Measurements from ENCODE around the gene MAB21L4. TPM values are rescaled to one million over a fixed set of nuclear protein-coding genes. Genes with fewer than 3 reads are reported as not detected.

MAB21L4 gene
- total RNA-seq, 2 experiments from 2014 or later: not detected

DNA sequence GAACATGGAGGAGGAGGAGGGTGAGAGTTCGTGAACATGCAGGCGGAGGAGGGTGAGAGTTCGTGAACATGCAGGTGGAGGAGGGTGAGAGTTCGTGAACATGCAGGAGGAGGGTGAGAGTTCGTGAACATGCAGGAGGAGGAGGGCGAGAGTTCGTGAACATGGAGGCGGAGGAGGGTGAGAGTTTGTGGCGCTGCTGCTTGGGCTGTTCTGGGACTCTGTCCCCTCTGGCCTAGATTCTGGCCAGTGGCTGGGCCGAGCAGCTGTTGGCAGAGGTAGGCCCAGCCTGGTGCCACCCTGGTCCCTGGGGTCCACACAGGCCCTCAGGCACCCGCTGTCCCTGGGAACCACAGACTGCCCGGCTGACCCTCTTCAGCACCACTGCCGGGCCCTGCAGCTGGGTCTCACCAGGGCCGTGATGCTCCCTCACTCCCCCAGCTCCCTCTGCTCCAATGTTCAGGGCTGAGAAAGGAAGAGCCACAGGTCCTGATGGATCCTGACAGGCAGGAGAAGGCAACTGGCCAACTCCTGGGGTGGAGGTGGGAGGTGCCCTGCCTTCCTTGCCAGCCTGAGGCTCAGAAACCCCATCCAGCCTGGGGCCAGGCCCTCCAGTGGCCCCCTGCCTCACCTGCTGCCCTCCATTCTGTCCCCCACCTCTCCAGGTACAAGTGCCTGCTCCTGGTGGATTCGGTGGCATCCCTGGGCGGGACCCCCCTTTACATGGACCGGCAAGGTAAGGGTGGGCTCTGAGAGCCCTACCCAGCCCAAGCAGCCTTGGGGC is 23.4 kb downstream of the MAB21L4 start:
- no peaks in the 10 kb centered on the region for H3K4me1 ChIP-seq (ENCODE audit: insufficient read depth, low read length, poor library complexity, severe bottlenecking)
- POLR2A ChIA-PET: interaction anchor here (0.6 kb wide), 1 partner anchor 1188 kb away, joined by 3 read pairs; no protein-coding TSS in a partner anchor
- no peak overlapping the region for H2AFZ ChIP-seq (ENCODE audit: low read length)
- H3K4me3 ChIP-seq (ENCODE audit: low read depth, low read length, poor library complexity, severe bottlenecking): no peak overlapping the region
- H3K9me2 ChIP-seq (ENCODE audit: insufficient read depth, low read length): no peaks in the 10 kb centered on the region
- intact Hi-C loops (cut with micrococcal nuclease; ENCODE audit: unreplicated experiment): no loop called here
- no peaks in the 10 kb centered on the region for H3K36me3 ChIP-seq (ENCODE audit: insufficient read depth, low read length)
- CTCF ChIA-PET (ENCODE audit: unreplicated experiment): no interaction called here
- DNase-seq (ENCODE audit: low spot score): no peak
- BruUV-seq (replicated peaks): no TSS peak
- no peaks in the 10 kb centered on the region for H3K79me2 ChIP-seq (ENCODE audit: insufficient read depth, low read depth, low read length)
- no peaks in the 10 kb centered on the region for H4K20me1 ChIP-seq (ENCODE audit: insufficient read depth, low read length)
- H3K4me2 ChIP-seq (ENCODE audit: low read length): no peak overlapping the region
- TF ChIP-seq EZH2phosphoT487 (IDR thresholded peaks at IDR 0.05; ENCODE audit: borderline replicate concordance, low read depth, low read length) (no peak), CTCF (conservative IDR thresholded peaks at IDR 0.05; ENCODE audit: low read length) (no peak)
- no peaks in the 10 kb centered on the region for H3K9me3 ChIP-seq (ENCODE audit: low read length)
- no peak overlapping the region for H3K27ac ChIP-seq (ENCODE audit: low read depth, low read length, poor library complexity, severe bottlenecking)

GRCh38 chr2:240871071-240871958 is 24.6 kb downstream of the MAB21L4 start:
- Histone ChIP-seq H3K79me2 (ENCODE audit: insufficient read depth, low read depth, low read length) (no peaks in the 10 kb centered on the region), H2AFZ (ENCODE audit: low read length) (no peak overlapping the region), H3K4me2 (ENCODE audit: low read length) (no peak overlapping the region), H3K9me2 (ENCODE audit: insufficient read depth, low read length) (no peaks in the 10 kb centered on the region), H3K4me3 (ENCODE audit: low read depth, low read length, poor library complexity, severe bottlenecking) (no peak overlapping the region), H3K9me3 (ENCODE audit: low read length) (no peaks in the 10 kb centered on the region), H3K27ac (ENCODE audit: low read depth, low read length, poor library complexity, severe bottlenecking) (no peak overlapping the region), H3K36me3 (ENCODE audit: insufficient read depth, low read length) (no peaks in the 10 kb centered on the region), H3K4me1 (ENCODE audit: insufficient read depth, low read length, poor library complexity, severe bottlenecking) (no peaks in the 10 kb centered on the region), H4K20me1 (ENCODE audit: insufficient read depth, low read length) (no peaks in the 10 kb centered on the region)
- CTCF ChIA-PET (ENCODE audit: unreplicated experiment): no interaction called here
- TF ChIP-seq CTCF (conservative IDR thresholded peaks at IDR 0.05; ENCODE audit: low read length) (no peak), EZH2phosphoT487 (IDR thresholded peaks at IDR 0.05; ENCODE audit: borderline replicate concordance, low read depth, low read length) (no peak)
- POLR2A ChIA-PET: no interaction called here
- no peak for DNase-seq (ENCODE audit: low spot score)
- intact Hi-C loops (cut with micrococcal nuclease; ENCODE audit: unreplicated experiment): no loop called here
- BruUV-seq (replicated peaks): no TSS peak

Measured in OCI-LY7 (cell line).